PFSK-1 (cell line): Measurements from ENCODE around the gene IFRD2.

Source experiments
- FOXP2 ChIP-seq: optimal IDR thresholded peaks from 2 replicates; pipeline ENCODE3; 2011; ENCODE audit warnings: borderline replicate concordance, control low read depth, inconsistent platforms; ENCODE audit not compliant: insufficient read depth; ENCODE audit errors: extremely low read length, extremely low read depth
- POLR2AphosphoS5 ChIP-seq: IDR thresholded peaks from 2 replicates; pipeline ENCODE4 v1.6.1; 2012; ENCODE audit warnings: low read depth, mild to moderate bottlenecking, control low read depth, low read length, moderate library complexity
- REST ChIP-seq, 2 experiments: IDR thresholded peaks; 2 replicates each; pipeline versions ENCODE4 v1.6.1 to v1.8.0; 2011 to 2012; ENCODE audit warnings: low read depth in 2 of 2, low read length in 2 of 2, control low read depth in 1 of 2, inconsistent platforms in 1 of 2, mild to moderate bottlenecking in 1 of 2, moderate library complexity in 1 of 2; ENCODE audit not compliant: insufficient read depth in 1 of 2
- SIN3A ChIP-seq: IDR thresholded peaks from 2 replicates; pipeline ENCODE4 v1.6.1; 2012; ENCODE audit warnings: mild to moderate bottlenecking, low read length, moderate library complexity, borderline replicate concordance; ENCODE audit not compliant: insufficient read depth
- TAF1 ChIP-seq: IDR thresholded peaks from 2 replicates; pipeline ENCODE4 v1.6.1; 2012; ENCODE audit warnings: low read length, control low read depth, borderline replicate concordance; ENCODE audit not compliant: insufficient read depth

GRCh38 chr3:50314816-50315215 is 22.6 kb upstream of the IFRD2 start:
- no peak for TF ChIP-seq POLR2AphosphoS5
- no peak for TF ChIP-seq FOXP2
- TF ChIP-seq SIN3A: no peak
- TF ChIP-seq REST (IDR thresholded peaks at IDR 0.05; ENCODE audit: insufficient read depth in 1 of 2, low read depth in 2 of 2, low read length in 2 of 2): no peak
- TF ChIP-seq TAF1: no peak
